Breast epithelium (tissue), 3 donors: ENCODE results near the gene KLK15.

Experiments
- POLR2A ChIP-seq: fragments of 450-650 bp; IDR thresholded peaks from one replicate; pipeline ENCODE4 v1.6.1; 2016; ENCODE audit warnings: antibody characterized with exemption, mild to moderate bottlenecking, moderate library complexity
- TF ChIP-seq, protein P1 (sequence below), 3 donors: fragments of 450-650 bp; IDR thresholded peaks; one replicate each; pipeline ENCODE4 v1.5.1; 2016 to 2017; ENCODE audit warnings: antibody characterized with exemption in 3 of 3, mild to moderate bottlenecking in 3 of 3, moderate library complexity in 3 of 3

DNA sequence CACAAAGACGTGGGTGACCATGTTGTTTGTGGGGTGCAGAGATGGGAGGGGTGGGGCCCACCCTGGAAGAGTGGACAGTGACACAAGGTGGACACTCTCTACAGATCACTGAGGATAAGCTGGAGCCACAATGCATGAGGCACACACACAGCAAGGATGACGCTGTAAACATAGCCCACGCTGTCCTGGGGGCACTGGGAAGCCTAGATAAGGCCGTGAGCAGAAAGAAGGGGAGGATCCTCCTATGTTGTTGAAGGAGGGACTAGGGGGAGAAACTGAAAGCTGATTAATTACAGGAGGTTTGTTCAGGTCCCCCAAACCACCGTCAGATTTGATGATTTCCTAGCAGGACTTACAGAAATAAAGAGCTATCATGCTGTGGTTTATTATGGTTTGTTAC, 45.5 kb upstream of the KLK15 start:
- TF ChIP-seq, protein P1, sequence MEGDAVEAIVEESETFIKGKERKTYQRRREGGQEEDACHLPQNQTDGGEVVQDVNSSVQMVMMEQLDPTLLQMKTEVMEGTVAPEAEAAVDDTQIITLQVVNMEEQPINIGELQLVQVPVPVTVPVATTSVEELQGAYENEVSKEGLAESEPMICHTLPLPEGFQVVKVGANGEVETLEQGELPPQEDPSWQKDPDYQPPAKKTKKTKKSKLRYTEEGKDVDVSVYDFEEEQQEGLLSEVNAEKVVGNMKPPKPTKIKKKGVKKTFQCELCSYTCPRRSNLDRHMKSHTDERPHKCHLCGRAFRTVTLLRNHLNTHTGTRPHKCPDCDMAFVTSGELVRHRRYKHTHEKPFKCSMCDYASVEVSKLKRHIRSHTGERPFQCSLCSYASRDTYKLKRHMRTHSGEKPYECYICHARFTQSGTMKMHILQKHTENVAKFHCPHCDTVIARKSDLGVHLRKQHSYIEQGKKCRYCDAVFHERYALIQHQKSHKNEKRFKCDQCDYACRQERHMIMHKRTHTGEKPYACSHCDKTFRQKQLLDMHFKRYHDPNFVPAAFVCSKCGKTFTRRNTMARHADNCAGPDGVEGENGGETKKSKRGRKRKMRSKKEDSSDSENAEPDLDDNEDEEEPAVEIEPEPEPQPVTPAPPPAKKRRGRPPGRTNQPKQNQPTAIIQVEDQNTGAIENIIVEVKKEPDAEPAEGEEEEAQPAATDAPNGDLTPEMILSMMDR (IDR thresholded peaks at IDR 0.05): no peak
- TF ChIP-seq POLR2A: no peak
